B cell (primary cell): ENCODE data around the gene ARFGAP3. TPM values are rescaled to one million over a fixed set of nuclear protein-coding genes. Genes with fewer than 3 reads are reported as not detected.
"Not testable (repeated sequence)": the region's sequence is repeated elsewhere in the genome, so short reads cannot be mapped to it uniquely, and the experiment has no call there.

ENCODE experiments used
- ATAC-seq: fragments of 200-7000 bp; cut with Tn5 transposase; one replicate; pipeline ENCODE4 v1.10.0; 2021; ENCODE audit warnings: low read depth, mild to moderate bottlenecking, moderate number of reproducible peaks, moderate library complexity
- CTCF ChIA-PET: fragments of 350-600 bp; sonication (Branson Sonifier 250); formaldehyde crosslinking; loops from one replicate; lab custom pipeline; 2021; ENCODE audit warnings: antibody characterized with exemption, inconsistent platforms; lab: Charles Lee
- POLR2A ChIA-PET: fragments of 350-600 bp; sonication (Branson Sonifier 250); formaldehyde crosslinking; loops from one replicate; lab custom pipeline; 2021; ENCODE audit warnings: antibody characterized with exemption; lab: Charles Lee
- DNase-seq: peaks from one replicate; pipeline ENCODE4 v3.0.0; 2013
- H2AFZ ChIP-seq: 2 replicates; pipeline ENCODE4 v1.6.1; 2012; ENCODE audit warnings: mild to moderate bottlenecking, low read depth, low read length; ENCODE audit not compliant: insufficient read depth, poor library complexity, severe bottlenecking
- H3K27ac ChIP-seq, 2 donors: 1 replicate in 1 of 2; 2 replicates in 1 of 2; pipeline ENCODE4 v1.5.1; 2012 to 2013; ENCODE audit warnings: low read length in 2 of 2, mild to moderate bottlenecking in 2 of 2, moderate library complexity in 1 of 2
- H3K27me3 ChIP-seq, 4 experiments: fragments of 200-600 bp in 1 of 4; sonication (generic) in 1 of 4; replicated peaks in 1 of 4; 1 replicate in 2 of 4; 2 replicates in 2 of 4; pipeline versions ENCODE4 v1.6.1 to v1.7.0; 2013 to 2016; ENCODE audit warnings: low read length in 3 of 4, mild to moderate bottlenecking in 2 of 4, mixed read lengths in 1 of 4, moderate library complexity in 1 of 4; ENCODE audit not compliant: insufficient read depth in 4 of 4, control insufficient read depth in 3 of 4; ENCODE audit errors: control extremely low read depth in 1 of 4
- H3K36me3 ChIP-seq, 2 experiments: replicated peaks in 1 of 2; 1 replicate in 1 of 2; 2 replicates in 1 of 2; pipeline versions ENCODE4 v1.6.1 to v1.7.1; 2013; ENCODE audit warnings: low read length in 1 of 2; ENCODE audit not compliant: insufficient read depth in 2 of 2, control insufficient read depth in 1 of 2; ENCODE audit errors: control extremely low read depth in 1 of 2, extremely low read depth in 1 of 2
- H3K4me1 ChIP-seq, 2 donors: fragments of 200-600 bp in 1 of 2; sonication (generic) in 1 of 2; 1 replicate in 1 of 2; 2 replicates in 1 of 2; pipeline versions ENCODE4 v1.5.1 to v1.6.1; 2013 to 2017; ENCODE audit warnings: low read length in 2 of 2; ENCODE audit not compliant: control insufficient read depth in 2 of 2, insufficient read depth in 2 of 2
- H3K4me2 ChIP-seq: replicated peaks from 2 replicates; pipeline ENCODE3; 2012; ENCODE audit warnings: mild to moderate bottlenecking, low read depth, low read length; ENCODE audit not compliant: poor library complexity, severe bottlenecking
- H3K4me3 ChIP-seq, 5 experiments: fragments of 200-600 bp in 1 of 5; sonication (generic) in 1 of 5; 1 replicate in 3 of 5; 2 replicates in 2 of 5; pipeline versions ENCODE4 v1.5.1 to v1.7.0; 2011 to 2016; ENCODE audit warnings: low read length in 4 of 5, mild to moderate bottlenecking in 4 of 5, low read depth in 2 of 5, control low read depth in 1 of 5, moderate library complexity in 1 of 5; ENCODE audit not compliant: insufficient read depth in 1 of 5; ENCODE audit errors: control extremely low read depth in 1 of 5, extremely low read depth in 1 of 5
- H3K79me2 ChIP-seq: fragments of 200-600 bp; sonication (generic); one replicate; pipeline ENCODE4 v1.6.0; 2016; ENCODE audit warnings: low read length; ENCODE audit not compliant: control insufficient read depth, insufficient read depth
- H3K9ac ChIP-seq: fragments of 200-600 bp; sonication (generic); 2 replicates; pipeline ENCODE4 v1.6.1; 2017; ENCODE audit warnings: mild to moderate bottlenecking, low read length, moderate library complexity
- H3K9me3 ChIP-seq, 3 donors: one replicate each; pipeline versions ENCODE4 v1.6.1 to v1.7.1; 2013; ENCODE audit warnings: low read length in 2 of 3; ENCODE audit not compliant: control insufficient read depth in 2 of 3, insufficient read depth in 1 of 3; ENCODE audit errors: control extremely low read depth in 1 of 3
- H4K20me1 ChIP-seq: 2 replicates; pipeline ENCODE4 v1.6.0; 2012; ENCODE audit warnings: mild to moderate bottlenecking, low read length; ENCODE audit not compliant: insufficient read depth, control insufficient read depth, poor library complexity, severe bottlenecking
- H3K27ac Mint-ChIP-seq: one replicate; pipeline ENCODE4 v1.8.0; 2021; ENCODE audit warnings: mixed read lengths
- H3K27me3 Mint-ChIP-seq: one replicate; pipeline ENCODE4 v1.8.0; 2021; ENCODE audit warnings: mixed read lengths
- H3K4me1 Mint-ChIP-seq: one replicate; pipeline ENCODE4 v1.8.0; 2021; ENCODE audit warnings: mixed read lengths
- H3K4me3 Mint-ChIP-seq: one replicate; pipeline ENCODE4 v1.8.0; 2021; ENCODE audit warnings: mixed read lengths
- H3K9me3 Mint-ChIP-seq: one replicate; pipeline ENCODE4 v1.8.0; 2022; ENCODE audit warnings: mixed read lengths; ENCODE audit not compliant: insufficient read depth
- EZH2 ChIP-seq: IDR thresholded peaks from 2 replicates; pipeline ENCODE4 v1.6.1; 2012; ENCODE audit warnings: borderline replicate concordance, low read depth, mild to moderate bottlenecking, moderate library complexity, low read length; ENCODE audit not compliant: insufficient read depth, poor library complexity, severe bottlenecking
- WGBS: methylation state at CpG from one replicate; pipeline ENCODE4 v1.1.5; 2013; ENCODE audit warnings: missing lambda C conversion rate; ENCODE audit not compliant: insufficient coverage; 5-methylcytosine and 5-hydroxymethylcytosine counted together
- intact Hi-C: fragments of 100-400 bp; cut with micrococcal nuclease; formaldehyde crosslinking; loops from one replicate; pipeline ENCODE4 v1.10.0; 2022
- polyA plus RNA-seq: library from polyadenylated mRNA; depleted of rRNA; stranded (reverse); fragments of >200 nt; gene quantifications from 2 replicates; pipeline ENCODE4 v1.2.3, GENCODE V29; 2012
- total RNA-seq, 2 donors: library from RNA; stranded (reverse); fragments of 120-200 nt in 1 of 2; gene quantifications; 1 replicate in 1 of 2; 2 replicates in 1 of 2; pipeline versions ENCODE4 v1.2.3 to v1.2.4, GENCODE V29; 2013 to 2022
- TF ChIP-seq, protein P1 (sequence below): fragments of 200-600 bp; IDR thresholded peaks from one replicate; pipeline ENCODE4 v1.8.0; 2022; ENCODE audit warnings: antibody characterized with exemption, mild to moderate bottlenecking

ARFGAP3 gene
- total and polyA plus RNA-seq, 2 donors (not counting 1 experiment from before 2014, with no cell fraction given) = 10.7 to 33.2 TPM

DNA sequence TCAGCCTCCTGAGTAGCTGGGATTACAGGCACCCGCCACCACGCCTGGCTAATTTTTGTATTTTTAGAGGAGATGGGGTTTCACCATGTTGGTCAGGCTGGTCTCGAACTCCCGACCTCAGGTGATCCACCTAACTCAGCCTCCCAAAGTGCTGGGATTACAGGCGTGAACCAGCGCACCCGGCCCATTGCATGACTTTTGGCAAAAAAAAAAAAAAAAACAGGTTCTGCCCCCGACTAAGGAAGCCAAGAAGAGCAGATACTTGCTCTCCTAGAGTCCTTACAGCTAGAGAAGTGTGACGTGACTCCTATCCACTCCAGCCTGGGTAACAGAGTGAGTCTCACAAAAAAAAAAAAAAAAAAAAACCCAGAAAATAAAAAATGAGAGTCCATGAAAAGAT lies 74.8 kb downstream of the ARFGAP3 start:
- POLR2A ChIA-PET, H3K4me1 ChIP-seq, H3K27ac ChIP-seq, H3K4me1 Mint-ChIP-seq, H3K27me3 Mint-ChIP-seq, H3K9me3 ChIP-seq, H3K27me3 ChIP-seq, ATAC-seq, H3K79me2 ChIP-seq, DNase-seq, H4K20me1 ChIP-seq, intact Hi-C loops, H3K9ac ChIP-seq, H3K27ac Mint-ChIP-seq, H3K9me3 Mint-ChIP-seq, H3K36me3 ChIP-seq, H2AFZ ChIP-seq, H3K4me2 ChIP-seq, H3K4me3 ChIP-seq, H3K4me3 Mint-ChIP-seq: not testable (repeated sequence)
- 100% methylated on average over 4 of the region's 9 CpGs for WGBS
- CTCF ChIA-PET = interaction anchor here (0.6 to 1.9 kb wide), 5 partner anchors 12 to 118 kb away, joined by 3 to 12 read pairs (median 4); no protein-coding TSS in a partner anchor

GRCh38 chr22:42780070-42780540 lies 77.0 kb downstream of the ARFGAP3 start:
- no peak overlapping the region for H2AFZ ChIP-seq
- intact Hi-C loops = loop anchor here (2.0 kb wide), 1 partner anchor 41 kb away; no protein-coding TSS in a partner anchor
- ATAC-seq (peak; percentile 68), DNase-seq (peak; percentile 83)
- no peaks in the 10 kb centered on the region for H3K9me3 ChIP-seq
- ChIA-PET CTCF (interaction anchor here (0.9 to 1.9 kb wide), 7 partner anchors 8 to 357 kb away, joined by 3 to 12 read pairs (median 4); no protein-coding TSS in a partner anchor), POLR2A (no interaction called here)
- no peaks in the 10 kb centered on the region for H4K20me1 ChIP-seq
- Mint-ChIP-seq H3K27ac (no peak overlapping the region), H3K4me3 (no peak overlapping the region), H3K4me1 (peaks cover 3% of the 10 kb centered on the region), H3K27me3 (no peaks in the 10 kb centered on the region), H3K9me3 (no peaks in the 10 kb centered on the region)
- 0% methylated on average over 1 of the region's 6 CpGs for whole genome bisulfite sequencing
- H3K27ac ChIP-seq = no peak overlapping the region
- no peaks in the 10 kb centered on the region for H3K79me2 ChIP-seq
- H3K36me3 ChIP-seq = no peaks in the 10 kb centered on the region
- no peaks in the 10 kb centered on the region for H3K27me3 ChIP-seq
- TF ChIP-seq EZH2 = no peak
- TF ChIP-seq, protein P1, sequence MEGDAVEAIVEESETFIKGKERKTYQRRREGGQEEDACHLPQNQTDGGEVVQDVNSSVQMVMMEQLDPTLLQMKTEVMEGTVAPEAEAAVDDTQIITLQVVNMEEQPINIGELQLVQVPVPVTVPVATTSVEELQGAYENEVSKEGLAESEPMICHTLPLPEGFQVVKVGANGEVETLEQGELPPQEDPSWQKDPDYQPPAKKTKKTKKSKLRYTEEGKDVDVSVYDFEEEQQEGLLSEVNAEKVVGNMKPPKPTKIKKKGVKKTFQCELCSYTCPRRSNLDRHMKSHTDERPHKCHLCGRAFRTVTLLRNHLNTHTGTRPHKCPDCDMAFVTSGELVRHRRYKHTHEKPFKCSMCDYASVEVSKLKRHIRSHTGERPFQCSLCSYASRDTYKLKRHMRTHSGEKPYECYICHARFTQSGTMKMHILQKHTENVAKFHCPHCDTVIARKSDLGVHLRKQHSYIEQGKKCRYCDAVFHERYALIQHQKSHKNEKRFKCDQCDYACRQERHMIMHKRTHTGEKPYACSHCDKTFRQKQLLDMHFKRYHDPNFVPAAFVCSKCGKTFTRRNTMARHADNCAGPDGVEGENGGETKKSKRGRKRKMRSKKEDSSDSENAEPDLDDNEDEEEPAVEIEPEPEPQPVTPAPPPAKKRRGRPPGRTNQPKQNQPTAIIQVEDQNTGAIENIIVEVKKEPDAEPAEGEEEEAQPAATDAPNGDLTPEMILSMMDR = peak; percentile 88
- no peak overlapping the region for H3K9ac ChIP-seq
- no peak overlapping the region for H3K4me3 ChIP-seq
- no peak overlapping the region for H3K4me2 ChIP-seq
- peaks cover 0 to 3% of the 10 kb centered on the region in 2 donors for H3K4me1 ChIP-seq
